DOHH2 (cell line): ENCODE data around the gene POLN.

Experiments used
- CTCF ChIP-seq: fragments of 200-600 bp; sonication (generic); IDR thresholded peaks from one replicate; pipeline ENCODE4 v1.5.1; 2014; ENCODE audit warnings: antibody characterized with exemption, mild to moderate bottlenecking, low read depth, low read length; ENCODE audit not compliant: poor library complexity, severe bottlenecking
- EZH2phosphoT487 ChIP-seq: fragments of 200-600 bp; sonication (generic); IDR thresholded peaks from 2 replicates; pipeline ENCODE4 v1.6.1; 2017; ENCODE audit warnings: borderline replicate concordance, mild to moderate bottlenecking, antibody characterized with exemption, low read length, moderate library complexity, mixed read lengths

- TF ChIP-seq EZH2phosphoT487: no peak
- TF ChIP-seq CTCF: no peak
Measured at GRCh38 chr4:2290974-2291704, 49.2 kb upstream of the POLN start.
